WERI-Rb-1 (cell line): ENCODE data around the gene HOXA6.

ENCODE experiments used
- DNase-seq: peaks from one replicate; pipeline ENCODE4 v3.0.0-alpha.2; 2020
- H3K27ac ChIP-seq: fragments of 250-450 bp; sonication (Bioruptor Pico); 2 replicates; pipeline ENCODE4 v1.5.1; 2020; ENCODE audit warnings: mild to moderate bottlenecking, moderate library complexity
- H3K27me3 ChIP-seq: fragments of 250-450 bp; sonication (Bioruptor Pico); 2 replicates; pipeline ENCODE4 v1.5.1; 2021; ENCODE audit warnings: mild to moderate bottlenecking, low read depth, moderate library complexity; ENCODE audit not compliant: insufficient read depth, severe bottlenecking
- H3K36me3 ChIP-seq: fragments of 250-450 bp; sonication (Bioruptor Pico); 2 replicates; pipeline ENCODE4 v1.5.1; 2020; ENCODE audit warnings: mild to moderate bottlenecking, moderate library complexity
- H3K4me3 ChIP-seq: 2 replicates; pipeline ENCODE4 v1.5.1; 2011; ENCODE audit warnings: low read depth, mild to moderate bottlenecking, control low read depth, low read length
- H3K9me3 ChIP-seq: fragments of 250-450 bp; sonication (Bioruptor Pico); 2 replicates; pipeline ENCODE4 v1.5.1; 2021; ENCODE audit warnings: mild to moderate bottlenecking, moderate library complexity; ENCODE audit not compliant: severe bottlenecking
- TF ChIP-seq, protein P1 (sequence below): IDR thresholded peaks from 2 replicates; pipeline ENCODE4 v1.5.1; 2011; ENCODE audit warnings: low read depth, mild to moderate bottlenecking, control low read depth, inconsistent platforms, low read length

The HOXA6 gene

DNA sequence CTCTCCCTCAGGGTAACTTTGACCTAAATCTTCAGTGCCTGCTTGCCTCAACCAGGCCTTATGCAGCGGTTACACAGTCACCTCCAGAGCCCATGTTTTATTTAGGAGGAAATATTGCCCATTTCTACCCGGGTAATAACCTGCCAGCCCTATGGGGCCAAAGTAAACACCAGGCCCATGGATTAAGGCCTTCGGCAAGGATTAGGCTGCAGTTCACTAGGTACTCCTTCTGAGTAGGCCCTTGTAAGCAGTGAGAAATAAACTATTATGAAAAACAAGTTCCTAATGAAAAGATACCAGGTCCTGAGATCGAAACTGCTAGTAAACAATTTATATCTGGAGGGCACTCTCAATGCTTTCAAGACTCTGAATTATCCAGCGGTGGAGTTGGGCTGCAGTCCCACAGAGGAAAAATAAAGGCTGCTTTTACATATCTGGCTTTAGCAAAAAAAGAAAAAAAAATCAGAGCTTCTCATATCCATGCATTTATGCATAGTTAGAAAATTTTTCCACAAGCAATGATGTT is 30.3 kb upstream of the HOXA6 start:
- no peak overlapping the region for H3K27ac ChIP-seq
- TF ChIP-seq, protein P1, sequence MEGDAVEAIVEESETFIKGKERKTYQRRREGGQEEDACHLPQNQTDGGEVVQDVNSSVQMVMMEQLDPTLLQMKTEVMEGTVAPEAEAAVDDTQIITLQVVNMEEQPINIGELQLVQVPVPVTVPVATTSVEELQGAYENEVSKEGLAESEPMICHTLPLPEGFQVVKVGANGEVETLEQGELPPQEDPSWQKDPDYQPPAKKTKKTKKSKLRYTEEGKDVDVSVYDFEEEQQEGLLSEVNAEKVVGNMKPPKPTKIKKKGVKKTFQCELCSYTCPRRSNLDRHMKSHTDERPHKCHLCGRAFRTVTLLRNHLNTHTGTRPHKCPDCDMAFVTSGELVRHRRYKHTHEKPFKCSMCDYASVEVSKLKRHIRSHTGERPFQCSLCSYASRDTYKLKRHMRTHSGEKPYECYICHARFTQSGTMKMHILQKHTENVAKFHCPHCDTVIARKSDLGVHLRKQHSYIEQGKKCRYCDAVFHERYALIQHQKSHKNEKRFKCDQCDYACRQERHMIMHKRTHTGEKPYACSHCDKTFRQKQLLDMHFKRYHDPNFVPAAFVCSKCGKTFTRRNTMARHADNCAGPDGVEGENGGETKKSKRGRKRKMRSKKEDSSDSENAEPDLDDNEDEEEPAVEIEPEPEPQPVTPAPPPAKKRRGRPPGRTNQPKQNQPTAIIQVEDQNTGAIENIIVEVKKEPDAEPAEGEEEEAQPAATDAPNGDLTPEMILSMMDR: no peak
- no peak overlapping the region for H3K4me3 ChIP-seq
- H3K9me3 ChIP-seq: peaks cover 8% of the 10 kb centered on the region
- H3K27me3 ChIP-seq: peaks cover 70% of the 10 kb centered on the region
- DNase-seq: peak; percentile 10
- H3K36me3 ChIP-seq: no peaks in the 10 kb centered on the region

- no peak overlapping the region for H3K27ac ChIP-seq
- DNase-seq: peak; percentile 1
- H3K27me3 ChIP-seq: peaks cover 70% of the 10 kb centered on the region
- H3K36me3 ChIP-seq: no peaks in the 10 kb centered on the region
- TF ChIP-seq, protein P1: no peak
- H3K4me3 ChIP-seq: no peak overlapping the region
- H3K9me3 ChIP-seq: peaks cover 8% of the 10 kb centered on the region
Observed at GRCh38 chr7:27176962-27177794, 29.6 kb upstream of the HOXA6 start.

- TF ChIP-seq, protein P1: no peak
- DNase-seq: peak; percentile 3
- H3K9me3 ChIP-seq: peaks cover 8% of the 10 kb centered on the region
- H3K4me3 ChIP-seq: no peak overlapping the region
- no peak overlapping the region for H3K27ac ChIP-seq
- peaks cover 70% of the 10 kb centered on the region for H3K27me3 ChIP-seq
- no peaks in the 10 kb centered on the region for H3K36me3 ChIP-seq
Observed at GRCh38 chr7:27176524-27176845, 28.9 kb upstream of the HOXA6 start.

GRCh38 chr7:27175626-27176523 is 28.3 kb upstream of the HOXA6 start:
- H3K27ac ChIP-seq: no peak overlapping the region
- TF ChIP-seq, protein P1: no peak
- peaks cover 8% of the 10 kb centered on the region for H3K9me3 ChIP-seq
- H3K4me3 ChIP-seq: no peak overlapping the region
- DNase-seq: peak; percentile 4
- H3K36me3 ChIP-seq: no peaks in the 10 kb centered on the region
- H3K27me3 ChIP-seq: peaks cover 70% of the 10 kb centered on the region

- Histone ChIP-seq H3K4me3 (no peak overlapping the region), H3K36me3 (no peaks in the 10 kb centered on the region), H3K27me3 (peaks cover 67% of the 10 kb centered on the region), H3K27ac (no peak overlapping the region), H3K9me3 (peaks cover 8% of the 10 kb centered on the region)
- TF ChIP-seq, protein P1: no peak
- DNase-seq: peak; percentile 4
Observed at GRCh38 chr7:27174874-27175625, 27.5 kb upstream of the HOXA6 start.
